UCSD-AML1 (cell line): ENCODE data around the gene RBM18.

Experiments
- DNase-seq: peaks from one replicate; lab custom pipeline; 2025; ENCODE audit not compliant: unreplicated experiment; lab: John Stamatoyannopoulos, UW

RBM18 gene, protein sequence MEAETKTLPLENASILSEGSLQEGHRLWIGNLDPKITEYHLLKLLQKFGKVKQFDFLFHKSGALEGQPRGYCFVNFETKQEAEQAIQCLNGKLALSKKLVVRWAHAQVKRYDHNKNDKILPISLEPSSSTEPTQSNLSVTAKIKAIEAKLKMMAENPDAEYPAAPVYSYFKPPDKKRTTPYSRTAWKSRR

GRCh38 chr9:122264360-122265148 lies at the start of gene RBM18, which contains the start of gene MRRF:
Gene RBM18, minus strand, starts transcription at chr9:122264840. Its CDS starts 3,348 bp downstream, at chr9:122261492.
Gene MRRF, plus strand, starts transcription at chr9:122264882. Its CDS starts 6,010 bp downstream, at chr9:122270892.
- DNase-seq, result peak; percentile 92

- no peak for DNase-seq
These were observed 49.5 kb upstream of the RBM18 start for GRCh38 chr9:122314165-122314564.

- no peak for DNase-seq
These were observed 45.2 kb upstream of the RBM18 start for GRCh38 chr9:122309861-122310260.

GRCh38 chr9:122307925-122308324 lies 43.3 kb upstream of the RBM18 start:
- DNase-seq, result no peak

DNA sequence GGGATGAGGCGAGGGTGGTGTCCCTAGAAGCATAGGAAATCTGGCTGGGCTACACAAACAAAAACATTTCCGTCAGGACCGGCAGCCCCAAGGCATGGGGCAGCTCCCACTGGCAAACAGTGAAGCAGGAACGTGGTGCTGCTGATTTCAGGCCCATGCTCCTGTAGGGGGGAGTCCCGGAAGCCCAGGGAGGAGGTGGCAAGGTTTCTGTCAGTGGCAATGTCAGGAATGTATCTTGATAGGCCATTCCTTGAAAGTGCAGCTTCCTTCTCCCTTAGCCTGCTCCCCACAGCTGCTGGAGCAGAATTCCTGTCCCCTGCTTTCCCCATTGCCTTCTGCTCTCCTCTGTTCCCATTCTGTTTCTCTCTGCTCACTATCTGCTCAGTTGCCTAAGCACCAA lies 42.4 kb upstream of the RBM18 start:
- DNase-seq, result no peak

GRCh38 chr9:122302237-122303093 lies 37.8 kb upstream of the RBM18 start:
- no peak for DNase-seq

DNA sequence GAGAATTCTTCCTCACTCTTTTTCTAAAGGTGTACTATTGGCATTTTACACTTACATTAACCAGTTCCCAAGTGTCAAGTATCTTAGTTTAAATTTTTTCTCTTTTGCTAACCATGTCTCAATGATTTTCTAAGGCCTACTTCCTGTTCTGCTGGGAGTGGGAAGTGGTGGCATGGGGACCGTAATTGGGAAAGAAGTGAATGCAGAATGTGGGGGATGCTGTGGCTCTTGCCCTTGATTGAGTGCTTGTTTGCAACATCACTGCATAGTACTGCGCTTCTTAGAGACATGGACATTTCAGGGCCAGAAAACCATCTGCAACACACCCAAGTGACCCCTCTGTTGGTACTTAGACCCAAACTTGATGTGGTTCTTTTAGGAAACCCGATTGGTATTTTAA lies 32.9 kb upstream of the RBM18 start:
- peak; percentile 16 for DNase-seq

GRCh38 chr9:122294531-122294930 lies 29.9 kb upstream of the RBM18 start:
- DNase-seq, result no peak

GRCh38 chr9:122291458-122291857 lies 26.8 kb upstream of the RBM18 start:
- DNase-seq, result no peak

DNA sequence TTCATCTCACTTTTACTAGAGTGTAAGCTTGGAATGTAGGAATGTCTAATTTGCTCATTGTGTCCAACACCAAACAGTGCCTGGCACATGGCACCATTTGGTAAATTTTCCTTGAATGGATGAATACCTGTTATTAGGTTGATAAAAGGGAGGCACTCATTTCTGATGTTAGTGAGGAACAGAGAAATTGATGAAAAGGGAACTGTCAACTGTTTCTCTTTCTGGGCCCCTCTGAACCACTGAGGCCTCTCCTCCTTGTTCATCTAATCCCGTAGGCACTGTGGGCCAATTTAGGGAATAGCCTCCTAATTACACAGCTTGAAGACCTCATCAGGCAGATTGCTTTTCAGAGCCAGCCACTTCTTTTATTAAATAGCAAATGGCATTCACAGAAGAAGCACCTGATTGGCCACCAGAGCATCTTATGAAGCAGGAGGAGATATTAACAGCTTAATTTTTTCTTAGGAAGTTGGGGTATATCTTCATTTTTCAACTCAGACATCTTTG lies 22.6 kb upstream of the RBM18 start:
- DNase-seq, result no peak

DNA sequence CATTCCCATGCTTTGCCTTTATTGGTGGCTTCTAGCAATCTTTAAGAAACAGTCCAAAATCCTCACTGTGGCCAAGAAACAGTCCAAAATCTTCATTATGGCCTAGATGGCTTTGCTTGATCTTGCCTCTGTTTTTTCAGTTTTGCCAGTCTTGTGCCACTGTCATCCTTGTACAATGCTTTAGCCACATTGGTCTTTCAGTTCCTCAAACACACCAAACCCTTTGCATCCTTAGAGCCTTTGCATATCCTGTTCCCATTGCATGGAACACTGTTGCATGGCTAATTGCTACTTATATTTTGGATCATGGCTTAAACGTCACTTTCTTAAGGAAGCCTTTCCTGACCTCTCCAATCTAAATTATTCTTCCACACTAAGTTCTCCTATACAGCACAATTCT lies 22.1 kb upstream of the RBM18 start:
- no peak for DNase-seq

DNA sequence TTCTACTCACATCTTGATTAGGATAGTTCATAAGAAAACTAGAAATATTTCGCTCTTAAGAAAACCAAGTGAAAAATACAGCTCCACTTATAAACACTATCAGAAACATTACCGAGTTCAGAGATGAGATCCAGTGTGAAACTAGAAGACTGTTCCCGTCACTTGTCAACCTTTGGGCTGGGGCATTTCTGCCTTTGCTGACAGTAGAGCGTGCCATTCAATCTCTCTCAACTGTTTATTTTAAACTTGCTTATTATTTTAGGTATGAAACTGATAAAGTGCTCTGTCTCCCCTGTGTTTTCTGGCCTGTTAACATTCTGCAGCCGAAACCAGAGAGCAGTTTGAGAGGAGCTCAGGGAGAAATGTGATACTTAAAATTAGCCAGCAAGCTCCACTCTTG lies 16.7 kb upstream of the RBM18 start:
- DNase-seq, result no peak

DNA sequence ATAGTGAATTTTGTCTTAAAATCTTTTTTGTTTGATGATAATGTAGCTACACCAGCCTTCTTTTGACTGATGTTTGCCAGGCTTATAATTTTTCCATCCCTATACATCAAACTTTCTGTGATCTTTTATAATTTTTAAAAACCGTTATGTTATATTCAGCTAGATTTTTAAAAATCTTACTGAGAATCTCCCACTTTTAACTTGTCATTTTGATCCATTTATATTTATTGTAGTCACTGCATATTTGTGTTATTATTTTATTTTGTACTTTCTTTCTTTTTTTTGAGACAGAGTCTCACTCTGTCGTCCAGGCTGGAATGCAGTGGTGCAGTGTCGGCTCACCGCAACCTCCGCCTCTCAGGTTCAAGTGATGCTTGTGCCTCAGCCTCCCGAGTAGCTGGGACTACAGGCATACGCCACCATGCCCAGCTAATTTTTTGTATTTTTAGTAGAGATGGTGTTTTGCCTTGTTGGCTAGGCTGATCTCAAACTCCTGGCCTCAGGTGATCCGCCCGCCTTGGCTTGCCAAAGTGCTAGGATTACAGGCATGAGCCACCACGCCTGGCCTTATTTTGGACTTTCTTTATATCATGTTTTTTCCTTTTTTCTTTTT lies 12.8 kb upstream of the RBM18 start:
- no peak for DNase-seq

- no peak for DNase-seq
These were observed 11.5 kb upstream of the RBM18 start for GRCh38 chr9:122276096-122276495.

- no peak for DNase-seq
These were observed 9.4 kb upstream of the RBM18 start for GRCh38 chr9:122274055-122274454.

DNA sequence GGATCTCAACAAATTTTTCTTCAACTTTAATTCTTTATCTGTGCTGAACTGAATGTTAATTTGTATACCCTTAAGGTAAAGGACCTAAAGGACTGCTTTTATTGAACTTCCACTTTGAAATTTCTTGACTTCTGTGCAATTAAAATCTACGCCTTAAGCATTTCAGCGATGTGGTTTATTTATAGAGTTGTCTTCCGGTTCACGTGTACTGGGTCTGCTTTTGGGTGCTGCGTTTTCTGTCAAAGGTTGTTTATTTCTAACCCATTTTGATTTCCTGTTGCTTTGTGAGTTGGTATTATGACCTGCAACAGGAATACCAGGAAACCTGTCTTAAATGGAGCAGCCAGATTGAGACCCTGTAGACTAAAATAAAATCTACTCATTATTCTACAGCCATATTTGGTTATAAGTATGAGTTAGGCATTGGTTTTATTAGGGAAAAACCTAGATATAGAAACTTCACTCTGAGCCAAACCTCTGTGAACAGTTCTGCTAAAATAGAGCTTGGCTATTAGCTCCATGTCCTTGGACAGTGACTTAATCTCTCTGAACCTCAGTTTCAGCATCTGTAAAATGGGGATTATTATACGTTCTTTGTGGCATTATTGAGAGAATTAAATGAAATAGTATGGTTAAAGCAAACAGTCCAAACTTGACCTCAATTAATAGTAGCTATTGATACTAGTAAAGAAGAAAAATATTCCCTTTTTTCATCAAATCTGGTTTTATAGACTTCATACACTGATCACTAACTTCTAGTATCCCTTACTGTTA lies 3.6 kb upstream of the RBM18 start:
- no peak for DNase-seq

DNA sequence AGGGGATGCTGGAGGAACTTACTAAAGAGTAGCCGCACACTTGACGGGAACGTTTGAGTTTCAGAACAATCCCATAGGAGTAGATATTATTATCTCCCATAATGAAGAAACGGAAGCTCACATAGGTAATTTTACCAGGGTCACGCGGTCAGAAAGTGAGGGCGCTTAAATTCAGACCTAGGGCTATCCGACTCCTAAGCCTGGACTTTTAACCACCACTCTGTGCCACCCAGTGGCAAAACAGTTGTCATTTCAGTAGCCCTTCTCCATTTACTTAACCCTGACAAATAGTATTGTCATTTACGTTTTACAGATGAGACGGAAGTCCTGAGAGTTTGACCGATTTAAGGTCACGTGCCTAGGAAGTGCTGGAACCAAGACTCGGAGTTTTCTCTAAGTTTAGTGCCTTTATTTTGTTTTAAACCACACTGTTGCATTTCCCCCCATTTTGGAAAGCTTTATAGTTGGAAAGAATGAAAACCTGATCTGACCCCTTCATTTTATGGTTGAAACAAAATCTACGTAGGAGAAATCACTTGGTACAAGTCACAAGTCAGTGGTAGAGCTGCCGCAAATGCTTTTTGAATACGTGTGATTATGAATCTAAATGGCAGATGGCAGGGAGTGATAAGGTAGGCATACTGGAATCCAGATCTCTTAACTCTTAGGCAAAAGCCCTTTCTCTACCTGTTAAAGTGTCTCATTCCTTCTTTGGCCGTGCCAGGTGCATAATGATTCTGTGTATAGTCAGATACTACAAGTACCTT lies 692 bp upstream of the RBM18 start:
- no peak for DNase-seq

DNA sequence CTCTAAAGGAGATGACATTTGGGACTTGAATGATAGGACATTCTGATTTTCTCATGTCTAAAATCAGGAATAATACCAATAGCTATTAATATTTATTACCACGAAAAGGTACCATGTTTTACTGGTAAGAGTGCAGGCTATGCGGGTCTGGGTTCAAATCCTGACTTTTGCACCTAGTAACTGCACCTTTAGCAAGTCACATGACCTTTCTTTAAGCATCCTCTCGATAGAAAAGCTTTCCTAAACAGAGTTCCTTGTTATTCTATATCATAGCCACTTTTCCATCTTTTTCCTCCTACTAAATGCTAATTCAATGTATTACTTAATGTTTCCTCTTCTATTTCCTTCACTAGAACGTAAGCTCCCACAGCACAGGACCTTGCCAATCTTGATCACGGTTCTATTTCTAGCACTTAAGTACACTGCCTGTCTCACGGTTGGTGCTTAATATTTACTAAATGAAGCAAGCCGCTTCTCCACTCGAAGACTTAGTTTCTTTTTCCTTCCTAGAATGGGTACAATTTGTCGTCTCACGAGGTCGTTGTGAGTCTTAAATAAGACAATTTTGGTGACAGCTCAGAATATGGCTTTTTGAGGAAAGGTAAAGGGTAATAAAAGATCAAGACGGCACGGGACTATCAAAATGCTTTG lies 816 bp downstream of the RBM18 start:
- DNase-seq, result no peak

- DNase-seq, result no peak
These were observed 2.6 kb downstream of the RBM18 start for GRCh38 chr9:122262073-122262472.
